ENCODE data around the gene ACVRL1. TPM values are rescaled to one million over a fixed set of nuclear protein-coding genes. Genes with fewer than 3 reads are reported as not detected.

The ACVRL1 gene
- total RNA-seq, 1 donor from 2014 or later: 2.0 TPM

DNA sequence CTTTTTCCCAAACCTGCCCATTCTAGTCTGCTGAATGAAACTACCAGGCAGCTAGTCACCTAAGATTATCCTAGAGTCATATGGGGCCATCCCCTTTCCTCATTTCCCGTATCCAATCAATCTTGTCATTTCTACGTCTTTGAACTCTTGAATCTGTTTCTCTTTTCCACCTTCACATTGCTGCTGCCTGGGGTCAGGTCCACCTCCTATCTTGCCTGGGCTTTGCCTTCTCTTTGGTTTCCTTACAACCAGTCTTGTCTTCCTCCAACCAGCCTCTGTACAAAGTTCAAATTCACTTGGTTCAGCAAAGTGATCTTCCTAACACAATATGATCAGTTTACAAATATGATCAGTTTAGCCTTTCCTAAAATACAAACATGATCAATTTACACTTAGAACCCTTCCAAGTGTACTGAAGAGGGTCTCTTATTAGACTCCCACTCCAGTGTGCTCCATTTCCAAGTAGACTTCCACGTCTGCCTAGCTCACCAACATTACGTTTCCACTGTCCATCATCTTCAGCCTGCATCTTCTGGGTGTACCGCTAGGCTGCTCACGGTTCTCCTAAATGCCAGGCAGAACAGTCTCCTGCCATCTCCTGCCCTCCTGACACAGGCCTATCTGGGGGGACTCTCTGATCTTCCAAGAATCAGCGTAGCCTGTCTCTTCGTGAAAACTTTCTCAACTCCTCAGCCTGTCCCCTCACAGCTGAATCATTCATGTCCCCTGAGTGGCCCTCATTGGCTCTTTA lies 40.1 kb downstream of the ACVRL1 start:
- Mint-ChIP-seq H3K27me3 (ENCODE audit: insufficient read depth, low read depth) (peaks cover 35% of the 10 kb centered on the region), H3K4me1 (peaks cover 4% of the 10 kb centered on the region), H3K4me3 (no peak overlapping the region), H3K27ac (no peak overlapping the region), H3K9me3 (peaks cover 21% of the 10 kb centered on the region), H3K36me3 (no peaks in the 10 kb centered on the region)
- no peak overlapping the region for H3K4me3 ChIP-seq
- H3K9me3 ChIP-seq (ENCODE audit: low read depth): peaks cover 6% of the 10 kb centered on the region
- H2AFZ ChIP-seq (replicated peaks): no peak overlapping the region
- DNase-seq (ENCODE audit: low spot score): no peak
- peaks cover 6% of the 10 kb centered on the region for H3K79me2 ChIP-seq (ENCODE audit: low read depth)
- H3K27me3 ChIP-seq: peaks cover 42% of the 10 kb centered on the region
- peaks cover 2% of the 10 kb centered on the region for H4K20me1 ChIP-seq (ENCODE audit: low read depth)
- H3K4me1 ChIP-seq: no peaks in the 10 kb centered on the region
- H3K27ac ChIP-seq: no peak overlapping the region
- no peaks in the 10 kb centered on the region for H3K36me3 ChIP-seq
- TF ChIP-seq, protein P1, sequence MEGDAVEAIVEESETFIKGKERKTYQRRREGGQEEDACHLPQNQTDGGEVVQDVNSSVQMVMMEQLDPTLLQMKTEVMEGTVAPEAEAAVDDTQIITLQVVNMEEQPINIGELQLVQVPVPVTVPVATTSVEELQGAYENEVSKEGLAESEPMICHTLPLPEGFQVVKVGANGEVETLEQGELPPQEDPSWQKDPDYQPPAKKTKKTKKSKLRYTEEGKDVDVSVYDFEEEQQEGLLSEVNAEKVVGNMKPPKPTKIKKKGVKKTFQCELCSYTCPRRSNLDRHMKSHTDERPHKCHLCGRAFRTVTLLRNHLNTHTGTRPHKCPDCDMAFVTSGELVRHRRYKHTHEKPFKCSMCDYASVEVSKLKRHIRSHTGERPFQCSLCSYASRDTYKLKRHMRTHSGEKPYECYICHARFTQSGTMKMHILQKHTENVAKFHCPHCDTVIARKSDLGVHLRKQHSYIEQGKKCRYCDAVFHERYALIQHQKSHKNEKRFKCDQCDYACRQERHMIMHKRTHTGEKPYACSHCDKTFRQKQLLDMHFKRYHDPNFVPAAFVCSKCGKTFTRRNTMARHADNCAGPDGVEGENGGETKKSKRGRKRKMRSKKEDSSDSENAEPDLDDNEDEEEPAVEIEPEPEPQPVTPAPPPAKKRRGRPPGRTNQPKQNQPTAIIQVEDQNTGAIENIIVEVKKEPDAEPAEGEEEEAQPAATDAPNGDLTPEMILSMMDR (IDR thresholded peaks at IDR 0.05): no peak
- no peak for TF ChIP-seq EZH2 (IDR thresholded peaks at IDR 0.05)
- no peak for TF ChIP-seq EZH2phosphoT487 (IDR thresholded peaks at IDR 0.05)
- no peak overlapping the region for H3K4me2 ChIP-seq
- no peaks in the 10 kb centered on the region for H3F3A ChIP-seq (ENCODE audit: low read depth)
- no peak overlapping the region for H3K9ac ChIP-seq

DNA sequence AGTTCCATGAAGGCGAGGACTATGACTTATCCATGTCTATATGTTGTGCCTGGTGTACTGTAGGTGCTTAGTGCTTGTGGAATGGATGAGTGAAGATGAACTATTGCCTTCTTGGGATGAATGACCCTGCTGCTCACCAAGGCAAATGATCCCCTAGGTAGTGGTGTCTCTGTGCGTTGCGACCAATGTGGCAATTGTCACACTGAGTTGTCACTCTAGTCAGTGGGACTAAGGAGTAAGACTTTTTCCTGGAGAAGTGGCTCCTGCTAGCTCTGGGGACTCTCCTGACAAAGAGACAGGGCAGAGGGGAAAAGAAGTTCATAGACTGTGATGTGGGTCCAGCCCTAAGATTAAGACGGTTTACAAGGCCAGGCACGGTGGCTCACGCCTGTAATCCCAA lies 40.8 kb downstream of the ACVRL1 start:
- no peak overlapping the region for H3K4me3 ChIP-seq
- no peak overlapping the region for H3K4me2 ChIP-seq
- peaks cover 10% of the 10 kb centered on the region for H3K4me1 Mint-ChIP-seq
- H3K27ac ChIP-seq: no peak overlapping the region
- H3K36me3 Mint-ChIP-seq: no peaks in the 10 kb centered on the region
- peaks cover 21% of the 10 kb centered on the region for H3K9me3 Mint-ChIP-seq
- H3K9ac ChIP-seq: no peak overlapping the region
- DNase-seq (ENCODE audit: low spot score): no peak
- H2AFZ ChIP-seq (replicated peaks): no peak overlapping the region
- peaks cover 35% of the 10 kb centered on the region for H3K27me3 Mint-ChIP-seq (ENCODE audit: insufficient read depth, low read depth)
- no peak overlapping the region for H3K27ac Mint-ChIP-seq
- peaks cover 42% of the 10 kb centered on the region for H3K27me3 ChIP-seq
- H3F3A ChIP-seq (ENCODE audit: low read depth): no peaks in the 10 kb centered on the region
- H3K79me2 ChIP-seq (ENCODE audit: low read depth): peaks cover 13% of the 10 kb centered on the region
- no peaks in the 10 kb centered on the region for H3K36me3 ChIP-seq
- peak overlapping the region; percentile 53 for H3K4me3 Mint-ChIP-seq
- peaks cover 7% of the 10 kb centered on the region for H4K20me1 ChIP-seq (ENCODE audit: low read depth)
- no peak for TF ChIP-seq EZH2 (IDR thresholded peaks at IDR 0.05)
- TF ChIP-seq, protein P1 (IDR thresholded peaks at IDR 0.05): no peak
- no peak for TF ChIP-seq EZH2phosphoT487 (IDR thresholded peaks at IDR 0.05)
- peaks cover 6% of the 10 kb centered on the region for H3K9me3 ChIP-seq (ENCODE audit: low read depth)
- H3K4me1 ChIP-seq: peaks cover 3% of the 10 kb centered on the region

DNA sequence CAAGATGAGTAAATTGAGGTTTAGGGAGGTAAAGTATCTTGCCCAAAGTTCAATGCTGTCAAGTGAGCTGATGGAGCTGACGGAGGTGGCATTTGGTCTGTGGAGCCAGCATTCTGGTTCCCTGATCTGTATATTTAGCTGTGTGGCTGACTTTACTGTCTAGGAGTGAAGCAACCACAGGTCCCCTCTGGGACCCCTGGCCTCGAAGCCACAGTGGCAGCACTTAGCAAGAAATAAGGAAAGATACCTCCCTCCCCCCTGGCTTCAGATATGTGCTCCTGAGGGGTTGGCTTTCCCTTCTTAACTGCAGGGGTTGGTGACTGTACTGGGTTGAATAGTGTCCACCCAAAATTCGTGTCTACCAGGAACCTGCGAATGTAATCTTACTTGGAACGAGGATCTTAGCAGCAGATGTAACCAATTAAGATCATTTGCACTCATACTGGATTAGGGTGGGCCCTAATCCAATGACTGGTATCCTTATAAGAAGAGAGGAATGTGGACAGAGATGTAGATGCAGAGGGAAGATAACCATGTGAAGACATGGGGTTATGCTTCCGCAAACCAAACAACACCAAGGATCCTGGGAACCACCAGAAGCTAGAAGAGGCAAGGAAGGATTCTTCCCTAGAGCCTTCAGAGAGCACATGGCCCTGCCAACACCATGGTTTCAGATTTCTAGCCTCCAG lies 42.2 kb downstream of the ACVRL1 start:
- Histone ChIP-seq H3K27me3 (peaks cover 42% of the 10 kb centered on the region), H3K36me3 (no peaks in the 10 kb centered on the region), H3K4me2 (no peak overlapping the region), H3K4me1 (peaks cover 7% of the 10 kb centered on the region), H2AFZ (replicated peaks) (no peak overlapping the region), H3K27ac (no peak overlapping the region), H3K9ac (no peak overlapping the region), H3K9me3 (ENCODE audit: low read depth) (peaks cover 6% of the 10 kb centered on the region), H4K20me1 (ENCODE audit: low read depth) (peaks cover 22% of the 10 kb centered on the region), H3K4me3 (no peak overlapping the region), H3K79me2 (ENCODE audit: low read depth) (peaks cover 27% of the 10 kb centered on the region), H3F3A (ENCODE audit: low read depth) (no peaks in the 10 kb centered on the region)
- TF ChIP-seq EZH2 (IDR thresholded peaks at IDR 0.05) (no peak), EZH2phosphoT487 (IDR thresholded peaks at IDR 0.05) (no peak)
- TF ChIP-seq, protein P1 (IDR thresholded peaks at IDR 0.05): no peak
- H3K27me3 Mint-ChIP-seq (ENCODE audit: insufficient read depth, low read depth): peaks cover 32% of the 10 kb centered on the region
- no peak overlapping the region for H3K4me3 Mint-ChIP-seq
- H3K4me1 Mint-ChIP-seq: peaks cover 24% of the 10 kb centered on the region
- DNase-seq (ENCODE audit: low spot score): no peak
- no peaks in the 10 kb centered on the region for H3K36me3 Mint-ChIP-seq
- peaks cover 11% of the 10 kb centered on the region for H3K9me3 Mint-ChIP-seq
- H3K27ac Mint-ChIP-seq: no peak overlapping the region

Data from neural progenitor cell (in vitro differentiated cells).